Psoas muscle (tissue), 8 donors: ENCODE measurements around the gene OSBPL3. TPM values are rescaled to one million over a fixed set of nuclear protein-coding genes. Genes with fewer than 3 reads are reported as not detected.

Source experiments
- ATAC-seq, 4 donors: fragments of 200-7000 bp; cut with Tn5 transposase; one replicate each; pipeline ENCODE4 v1.9.1; 2020; ENCODE audit warnings: moderate library complexity in 3 of 4, mild to moderate bottlenecking in 2 of 4
- DNase-seq, 2 donors: peaks; one replicate each; pipeline ENCODE4 v3.0.0-alpha.2; 2020
- H3K27ac ChIP-seq: fragments of 200-600 bp; one replicate; pipeline ENCODE4 v1.8.0; 2022
- H3K27me3 ChIP-seq, 3 donors: fragments of 200-600 bp in 1 of 3; one replicate each; pipeline versions ENCODE4 v1.6.1 to v1.8.0; 2013 to 2022; ENCODE audit warnings: low read length in 2 of 3, mild to moderate bottlenecking in 2 of 3, moderate library complexity in 1 of 3; ENCODE audit not compliant: insufficient read depth in 3 of 3
- H3K36me3 ChIP-seq, 2 donors: fragments of 200-600 bp in 1 of 2; one replicate each; pipeline versions ENCODE4 v1.6.1 to v1.8.0; 2013 to 2022; ENCODE audit warnings: low read depth in 1 of 2, mild to moderate bottlenecking in 1 of 2, moderate library complexity in 1 of 2; ENCODE audit not compliant: insufficient read depth in 1 of 2
- H3K4me1 ChIP-seq: fragments of 200-600 bp; one replicate; pipeline ENCODE4 v1.8.0; 2022
- H3K4me3 ChIP-seq: fragments of 200-600 bp; one replicate; pipeline ENCODE4 v1.8.0; 2022; ENCODE audit warnings: mild to moderate bottlenecking
- H3K9me3 ChIP-seq: fragments of 200-600 bp; one replicate; pipeline ENCODE4 v1.8.0; 2022
- CTCF ChIP-seq: fragments of 200-600 bp; IDR thresholded peaks from one replicate; pipeline ENCODE4 v1.8.0; 2022; ENCODE audit warnings: antibody characterized with exemption
- WGBS, 3 donors: extraction: QIAGEN DNeasy Blood & Tissue Kit; methylation state at CpG; one replicate each; pipeline versions ENCODE4 v1.1.6 to v1.1.7; 2013; 5-methylcytosine and 5-hydroxymethylcytosine counted together
- intact Hi-C, 2 donors: fragments of 100-400 bp; cut with DNase I; formaldehyde crosslinking; loops; one replicate each; pipeline versions ENCODE4 v1.11.0 to v1.14.2; 2022
- polyA plus RNA-seq, 3 donors: library from polyadenylated mRNA; stranded (reverse); fragments of 200-250 nt; gene quantifications; one replicate each; pipeline ENCODE4 v1.2.3, GENCODE V29; 2013
- total RNA-seq, 4 donors: library from RNA; stranded (reverse); fragmentation: NEBNext Ultra II Directional in 2 of 4; extraction: Animal tissue kit (Norgen Biotek cat#: 25700) in 2 of 4; gene quantifications; one replicate each; pipeline versions ENCODE4 v1.2.1 to v1.2.4, GENCODE V29; 2021 to 2023
- donor health status: healthy with polysubstance abuse.
- donor health status: DM: no; HTN: no; CAD: no; lungs with moderate emphysema.
- donor health status: Bipolar disorder and iron deficiency.
- donor health status: healthy.
- donor health status: DM: yes; HTN: yes; CAD: no.
- donor health status: DM: no; HTN: no; CAD: no.
- donor health status: DM: no; HTN: no; CAD: no.
- donor health status: DM: yes; HTN: yes; CAD: no.

The OSBPL3 gene
- total and polyA plus RNA-seq, 7 donors: 1.9 to 8.7 (median 4.2) TPM

- no peak overlapping the region for H3K27ac ChIP-seq
These were observed 210.8 kb downstream of the OSBPL3 start for GRCh38 chr7:24769014-24769830.

GRCh38 chr7:24767878-24768569 lies 212.0 kb downstream of the OSBPL3 start:
- Histone ChIP-seq H3K36me3 (no peaks in the 10 kb centered on the region), H3K9me3 (no peaks in the 10 kb centered on the region), H3K4me3 (no peak overlapping the region), H3K27ac (no peak overlapping the region), H3K27me3 (no peaks in the 10 kb centered on the region), H3K4me1 (peaks cover 12% of the 10 kb centered on the region)
- 64 to 84% (median 81%) methylated on average over 9 of the region's 9 CpGs for WGBS, 3 donors
- TF ChIP-seq CTCF: no peak
- intact Hi-C loops: no loop called here
- no peak for ATAC-seq
- no peak for DNase-seq

More at GRCh38 chr7:24769014-24769830, 210.8 kb downstream of the OSBPL3 start:
- WGBS, 3 donors: 50 to 67% (median 51%) methylated on average over 9 of the region's 9 CpGs
- no peak for ATAC-seq
- no peak for DNase-seq
- Histone ChIP-seq H3K27me3 (no peaks in the 10 kb centered on the region), H3K4me1 (peaks cover 11% of the 10 kb centered on the region), H3K9me3 (no peaks in the 10 kb centered on the region), H3K4me3 (no peak overlapping the region), H3K36me3 (no peaks in the 10 kb centered on the region)
- intact Hi-C loops: no loop called here
- no peak for TF ChIP-seq CTCF

GRCh38 chr7:24764972-24765744 lies 214.8 kb downstream of the OSBPL3 start:
- H3K27me3 ChIP-seq: no peaks in the 10 kb centered on the region
- WGBS, 3 donors: 29 to 42% (median 34%) methylated on average over 8 of the region's 8 CpGs
- H3K4me3 ChIP-seq: peak overlapping the region; percentile 6
- TF ChIP-seq CTCF: no peak
- H3K27ac ChIP-seq: peak overlapping the region; percentile 73
- ATAC-seq (peak; percentile 94 to 98 (median 94)), DNase-seq (no peak)
- no peaks in the 10 kb centered on the region for H3K9me3 ChIP-seq
- intact Hi-C loops: no loop called here
- no peaks in the 10 kb centered on the region for H3K36me3 ChIP-seq
- peaks cover 12% of the 10 kb centered on the region for H3K4me1 ChIP-seq

GRCh38 chr7:24764011-24764410 lies 216.0 kb downstream of the OSBPL3 start:
- Histone ChIP-seq H3K27ac (peak overlapping the region; percentile 13), H3K4me1 (peaks cover 12% of the 10 kb centered on the region), H3K36me3 (no peaks in the 10 kb centered on the region), H3K27me3 (no peaks in the 10 kb centered on the region), H3K4me3 (no peak overlapping the region), H3K9me3 (no peaks in the 10 kb centered on the region)
- DNase-seq (no peak), ATAC-seq (no peak)
- intact Hi-C loops: no loop called here
- WGBS, 3 donors: 60 to 75% (median 66%) methylated on average over 1 of the region's 1 CpG
- no peak for TF ChIP-seq CTCF
